GM23338 (cell line): Measurements from ENCODE around the gene CXCL9. TPM values are rescaled to one million over a fixed set of nuclear protein-coding genes. Genes with fewer than 3 reads are reported as not detected.

ENCODE experiments used
- ATAC-seq: fragments of 200-7000 bp; cut with Tn5 transposase; 3 replicates; pipeline ENCODE4 v1.9.1; 2020
- DNase-seq: peaks from one replicate; pipeline ENCODE4 v3.0.0-alpha.2; 2015; ENCODE audit warnings: low spot score
- H2AFZ ChIP-seq: fragments of 200-600 bp; sonication (generic); 2 replicates; pipeline ENCODE4 v1.8.0; 2016; ENCODE audit warnings: antibody characterized with exemption, mild to moderate bottlenecking, moderate library complexity
- H3F3A ChIP-seq: fragments of 200-600 bp; sonication (generic); replicated peaks from 2 replicates; pipeline ENCODE4 v1.8.0; 2017; ENCODE audit warnings: antibody characterized with exemption, mixed run types, low read depth
- H3K27ac ChIP-seq: fragments of 200-600 bp; sonication (generic); 2 replicates; pipeline ENCODE4 v1.6.1; 2016; ENCODE audit warnings: low read depth
- H3K27me3 ChIP-seq: fragments of 200-600 bp; sonication (generic); 2 replicates; pipeline ENCODE4 v1.8.0; 2016; ENCODE audit warnings: mild to moderate bottlenecking, mixed run types, moderate library complexity; ENCODE audit not compliant: insufficient read depth
- H3K36me3 ChIP-seq: fragments of 200-600 bp; sonication (generic); 2 replicates; pipeline ENCODE4 v1.8.0; 2016; ENCODE audit warnings: mild to moderate bottlenecking; ENCODE audit not compliant: insufficient read depth
- H3K4me1 ChIP-seq: fragments of 200-600 bp; sonication (generic); 2 replicates; pipeline ENCODE4 v1.8.0; 2016; ENCODE audit warnings: mild to moderate bottlenecking, moderate library complexity; ENCODE audit not compliant: insufficient read depth
- H3K4me2 ChIP-seq: fragments of 200-600 bp; sonication (generic); 2 replicates; pipeline ENCODE4 v1.7.1; 2017; ENCODE audit warnings: mixed run types
- H3K4me3 ChIP-seq: fragments of 200-600 bp; sonication (generic); 2 replicates; pipeline ENCODE4 v1.6.1; 2016; ENCODE audit warnings: mixed run types
- H3K79me2 ChIP-seq: fragments of 200-600 bp; sonication (generic); replicated peaks from 2 replicates; pipeline ENCODE4 v1.8.0; 2017; ENCODE audit warnings: mild to moderate bottlenecking; ENCODE audit not compliant: insufficient read depth
- H3K9me2 ChIP-seq: fragments of 200-600 bp; sonication (generic); 2 replicates; pipeline ENCODE4 v1.8.0; 2017; ENCODE audit not compliant: insufficient read depth
- H4K20me1 ChIP-seq: fragments of 200-600 bp; sonication (generic); replicated peaks from 2 replicates; pipeline ENCODE4 v1.8.0; 2017; ENCODE audit warnings: mild to moderate bottlenecking; ENCODE audit not compliant: insufficient read depth
- H3K27ac Mint-ChIP-seq: 2 replicates; pipeline ENCODE4 v1.8.0; 2020; ENCODE audit warnings: inconsistent platforms, mild to moderate bottlenecking, moderate library complexity, mixed read lengths
- H3K27me3 Mint-ChIP-seq: 3 replicates; pipeline ENCODE4 v1.8.0; 2022; ENCODE audit warnings: low read depth, mild to moderate bottlenecking, moderate library complexity, mixed read lengths, inconsistent platforms; ENCODE audit not compliant: insufficient read depth, poor library complexity
- H3K36me3 Mint-ChIP-seq: 3 replicates; pipeline ENCODE4 v1.8.0; 2021; ENCODE audit warnings: low read depth, mild to moderate bottlenecking, inconsistent platforms, moderate library complexity, mixed read lengths
- H3K4me1 Mint-ChIP-seq: 3 replicates; pipeline ENCODE4 v1.8.0; 2020; ENCODE audit warnings: mild to moderate bottlenecking, inconsistent platforms, mixed read lengths
- H3K4me3 Mint-ChIP-seq: 3 replicates; pipeline ENCODE4 v1.8.0; 2021; ENCODE audit warnings: moderate library complexity, mild to moderate bottlenecking, inconsistent platforms, mixed read lengths
- H3K9me3 Mint-ChIP-seq: 3 replicates; pipeline ENCODE4 v1.8.0; 2020; ENCODE audit warnings: moderate library complexity, mild to moderate bottlenecking, inconsistent platforms, mixed read lengths
- CREB1 ChIP-seq: fragments of 250-450 bp; sonication (Bioruptor Pico); IDR thresholded peaks from 2 replicates; pipeline ENCODE4 v1.5.0; 2020; ENCODE audit warnings: low read depth, mild to moderate bottlenecking, moderate library complexity
- CTCF ChIP-seq, 2 experiments: fragments of 200-600 bp in 1 of 2; sonication (generic) in 1 of 2; conservative IDR thresholded peaks; 2 replicates each; pipeline versions ENCODE4 v1.5.1 to v1.6.1; 2016 to 2017; ENCODE audit warnings: antibody characterized with exemption in 2 of 2, low read depth in 2 of 2, mild to moderate bottlenecking in 2 of 2, moderate library complexity in 1 of 2
- ETS1 ChIP-seq: IDR thresholded peaks from 2 replicates; pipeline ENCODE4 v1.6.1; 2016; ENCODE audit warnings: antibody characterized with exemption
- EZH2 ChIP-seq: fragments of 200-600 bp; sonication (generic); IDR thresholded peaks from one replicate; pipeline ENCODE4 v1.8.0; 2017; ENCODE audit warnings: antibody characterized with exemption, mild to moderate bottlenecking, low read depth; ENCODE audit not compliant: unreplicated experiment
- EZH2phosphoT487 ChIP-seq: fragments of 200-600 bp; sonication (generic); IDR thresholded peaks from one replicate; pipeline ENCODE4 v1.8.1; 2018; ENCODE audit warnings: antibody characterized with exemption; ENCODE audit not compliant: unreplicated experiment
- JUNB ChIP-seq: IDR thresholded peaks from one replicate; pipeline ENCODE4 v1.6.1; 2016; ENCODE audit warnings: antibody characterized with exemption; ENCODE audit not compliant: unreplicated experiment
- NANOG ChIP-seq: IDR thresholded peaks from 2 replicates; pipeline ENCODE4 v1.6.1; 2016; ENCODE audit warnings: antibody characterized with exemption, borderline replicate concordance
- POLR2AphosphoS5 ChIP-seq: IDR thresholded peaks from 2 replicates; pipeline ENCODE4 v1.6.1; 2016; ENCODE audit warnings: antibody characterized with exemption, low read depth
- REST ChIP-seq: IDR thresholded peaks from one replicate; pipeline ENCODE4 v1.6.1; 2018; ENCODE audit warnings: antibody characterized with exemption; ENCODE audit not compliant: unreplicated experiment
- STAT1 ChIP-seq: IDR thresholded peaks from one replicate; pipeline ENCODE4 v1.6.1; 2016; ENCODE audit warnings: antibody characterized with exemption; ENCODE audit not compliant: unreplicated experiment
- ZNF114 ChIP-seq: fragments of 250-450 bp; sonication (Bioruptor Pico); IDR thresholded peaks from 2 replicates; pipeline ENCODE4 v1.5.0; 2020; ENCODE audit warnings: mild to moderate bottlenecking, moderate library complexity
- ZNF331 ChIP-seq: fragments of 250-450 bp; sonication (Bioruptor Pico); IDR thresholded peaks from 2 replicates; pipeline ENCODE4 v1.5.0; 2020; ENCODE audit warnings: low read depth, mild to moderate bottlenecking, moderate library complexity
- ZNF462 ChIP-seq: fragments of 250-450 bp; sonication (Bioruptor Pico); IDR thresholded peaks from 2 replicates; pipeline ENCODE4 v1.5.0; 2020; ENCODE audit warnings: mild to moderate bottlenecking, moderate library complexity
- polyA plus RNA-seq: library from polyadenylated mRNA; unstranded; fragments of >200 nt; fragmentation: Nextera tagmentation; extraction: Ambion mirVana; gene quantifications from 2 replicates; pipeline ENCODE4 v1.2.1, GENCODE V29; 2016
- total RNA-seq: library from RNA; depleted of rRNA; stranded (reverse); fragments of >200 nt; shearing (Covaris generic); gene quantifications from 2 replicates; pipeline ENCODE4 v1.2.3, GENCODE V29; 2014

Gene CXCL9
- total and polyA plus RNA-seq, 2 experiments from 2014 or later = not detected

- no peak overlapping the region for H2AFZ ChIP-seq
- DNase-seq (no peak), ATAC-seq (no peak)
- H3K36me3 Mint-ChIP-seq = no peaks in the 10 kb centered on the region
- no peak overlapping the region for H3K4me3 ChIP-seq
- no peaks in the 10 kb centered on the region for H3K27me3 ChIP-seq
- H3F3A ChIP-seq = no peaks in the 10 kb centered on the region
- H3K4me1 Mint-ChIP-seq = peaks cover 18% of the 10 kb centered on the region
- H4K20me1 ChIP-seq = no peaks in the 10 kb centered on the region
- peaks cover 8% of the 10 kb centered on the region for H3K27me3 Mint-ChIP-seq
- no peaks in the 10 kb centered on the region for H3K9me3 Mint-ChIP-seq
- no peak overlapping the region for H3K4me3 Mint-ChIP-seq
- H3K27ac ChIP-seq = no peak overlapping the region
- H3K9me2 ChIP-seq = no peaks in the 10 kb centered on the region
- H3K4me1 ChIP-seq = peaks cover 11% of the 10 kb centered on the region
- H3K27ac Mint-ChIP-seq = no peak overlapping the region
- H3K36me3 ChIP-seq = no peaks in the 10 kb centered on the region
- TF ChIP-seq ZNF114 (CRISPR knock-in tag) = no peak
- no peak for TF ChIP-seq CREB1 (CRISPR knock-in tag)
- TF ChIP-seq ETS1 = no peak
- TF ChIP-seq CTCF (conservative IDR thresholded peaks at IDR 0.05; ENCODE audit: low read depth in 2 of 2) = no peak
- TF ChIP-seq JUNB = no peak
- TF ChIP-seq ZNF462 (CRISPR knock-in tag) = no peak
- no peak for TF ChIP-seq ZNF331 (CRISPR knock-in tag)
- TF ChIP-seq REST = no peak
- TF ChIP-seq EZH2phosphoT487 = no peak
- no peak for TF ChIP-seq NANOG
- TF ChIP-seq EZH2 = no peak
- no peak for TF ChIP-seq POLR2AphosphoS5
- TF ChIP-seq STAT1 = no peak
- H3K4me2 ChIP-seq = no peak overlapping the region
- H3K79me2 ChIP-seq = no peaks in the 10 kb centered on the region
Measured at GRCh38 chr4:76009311-76009710, 2.0 kb upstream of the CXCL9 start.
